ENCODE data around the gene UPK3B. TPM values are rescaled to one million over a fixed set of nuclear protein-coding genes. Genes with fewer than 3 reads are reported as not detected.
A peak's percentile ranks its signal among the peaks of the same experiment; 100 is the strongest.

The UPK3B gene
- total and polyA plus RNA-seq, 2 of the 13 experiments (the other 11 are each of a cell fraction or from before 2014, with no cell fraction given): not detected

- TF ChIP-seq ZNF260 (CRISPR knock-in tag; IDR thresholded peaks at IDR 0.05; ENCODE audit: borderline replicate concordance, low read depth) (no peak), ZNF232 (CRISPR knock-in tag; IDR thresholded peaks at IDR 0.05; ENCODE audit: borderline replicate concordance) (no peak), KLF13 (CRISPR knock-in tag; IDR thresholded peaks at IDR 0.05) (no peak), ISX (CRISPR knock-in tag; conservative IDR thresholded peaks at IDR 0.05) (no peak), ZMYM2 (CRISPR knock-in tag; IDR thresholded peaks at IDR 0.05) (no peak), KLF6 (CRISPR knock-in tag; IDR thresholded peaks at IDR 0.05) (no peak), ZNF253 (CRISPR knock-in tag; IDR thresholded peaks at IDR 0.05; ENCODE audit: borderline replicate concordance) (no peak), CEBPB (IDR thresholded peaks at IDR 0.05; ENCODE audit: borderline replicate concordance, low read depth, low read length) (no peak), SIN3A (IDR thresholded peaks at IDR 0.05; ENCODE audit: borderline replicate concordance, low read depth, low read length) (no peak), ETV5 (CRISPR knock-in tag; IDR thresholded peaks at IDR 0.05; ENCODE audit: borderline replicate concordance) (no peak), MTF2 (CRISPR knock-in tag; IDR thresholded peaks at IDR 0.05; ENCODE audit: borderline replicate concordance) (no peak), REST (IDR thresholded peaks at IDR 0.05; ENCODE audit: borderline replicate concordance in 1 of 2, low read depth in 1 of 2, low read length in 2 of 2) (no peak), HNRNPL (IDR thresholded peaks at IDR 0.05; ENCODE audit: low read depth, low read length) (peak; percentile 87), ATF1 (CRISPR knock-in tag; IDR thresholded peaks at IDR 0.05) (no peak), ZNF235 (CRISPR knock-in tag; IDR thresholded peaks at IDR 0.05; ENCODE audit: borderline replicate concordance) (no peak), ZNF687 (CRISPR knock-in tag; IDR thresholded peaks at IDR 0.05) (peak; percentile 68), ZNF777 (CRISPR knock-in tag; IDR thresholded peaks at IDR 0.05) (no peak), EEA1 (CRISPR knock-in tag; IDR thresholded peaks at IDR 0.05; ENCODE audit: borderline replicate concordance) (no peak), NFIC (IDR thresholded peaks at IDR 0.05; ENCODE audit: low read length) (no peak), SIX1 (CRISPR knock-in tag; IDR thresholded peaks at IDR 0.05; ENCODE audit: borderline replicate concordance) (no peak)
- TF ChIP-seq, protein P1, sequence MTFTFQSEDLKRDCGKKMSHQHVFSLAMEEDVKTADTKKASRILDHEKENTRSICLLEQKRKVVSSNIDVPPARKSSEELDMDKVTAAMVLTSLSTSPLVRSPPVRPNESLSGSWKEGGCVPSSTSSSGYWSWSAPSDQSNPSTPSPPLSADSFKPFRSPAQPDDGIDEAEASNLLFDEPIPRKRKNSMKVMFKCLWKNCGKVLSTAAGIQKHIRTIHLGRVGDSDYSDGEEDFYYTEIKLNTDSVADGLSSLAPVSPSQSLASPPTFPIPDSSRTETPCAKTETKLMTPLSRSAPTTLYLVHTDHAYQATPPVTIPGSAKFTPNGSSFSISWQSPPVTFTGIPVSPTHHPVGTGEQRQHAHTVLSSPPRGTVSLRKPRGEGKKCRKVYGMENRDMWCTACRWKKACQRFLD (CRISPR knock-in tag; IDR thresholded peaks at IDR 0.05; ENCODE audit: borderline replicate concordance): no peak
These were observed 2.8 kb downstream of the UPK3B start (continued) for GRCh38 chr7:76512941-76513816.

Measured in HepG2 (cell line).